A204.1 (cell line): Measurements from ENCODE around the gene CNN3.
A peak's percentile ranks its signal among the peaks of the same experiment; 100 is the strongest.

ENCODE experiments used
- FAIRE-seq: peaks from 2 replicates; lab custom pipeline; 2012; peaks lifted over from hg19 to GRCh38; lab: Jason Lieb, UNC

CNN3 gene

DNA sequence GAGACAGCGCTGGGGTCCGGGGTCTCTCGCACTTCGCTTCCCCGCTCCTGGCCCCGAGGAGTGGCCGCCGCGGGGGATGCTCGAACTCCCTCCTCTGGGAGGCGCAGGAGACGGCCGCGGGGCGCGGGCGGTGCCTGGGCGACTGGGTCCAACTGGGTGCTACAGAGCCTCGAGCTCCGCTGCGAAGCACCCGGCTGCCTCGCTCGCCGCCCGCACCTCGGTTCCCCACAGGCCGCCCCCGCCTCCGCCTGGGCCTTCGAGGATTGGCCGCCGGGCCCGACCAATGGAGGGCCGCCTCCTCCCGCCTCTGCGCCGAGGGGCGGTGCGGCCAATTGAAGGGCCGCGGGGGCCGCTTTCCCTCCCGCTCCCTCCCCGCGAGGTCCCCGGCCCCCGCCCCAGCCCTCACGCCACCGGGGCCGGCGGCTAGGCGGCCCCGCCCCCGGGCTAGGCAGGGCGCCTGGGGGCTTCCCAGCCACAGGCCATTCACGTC lies at the start of gene CNN3:
Gene CNN3 (minus strand): TSS at position 196 of the 490 bp plus-strand sequence. CDS start 216 bp downstream, outside the sequence.
- FAIRE-seq, result no peak

DNA sequence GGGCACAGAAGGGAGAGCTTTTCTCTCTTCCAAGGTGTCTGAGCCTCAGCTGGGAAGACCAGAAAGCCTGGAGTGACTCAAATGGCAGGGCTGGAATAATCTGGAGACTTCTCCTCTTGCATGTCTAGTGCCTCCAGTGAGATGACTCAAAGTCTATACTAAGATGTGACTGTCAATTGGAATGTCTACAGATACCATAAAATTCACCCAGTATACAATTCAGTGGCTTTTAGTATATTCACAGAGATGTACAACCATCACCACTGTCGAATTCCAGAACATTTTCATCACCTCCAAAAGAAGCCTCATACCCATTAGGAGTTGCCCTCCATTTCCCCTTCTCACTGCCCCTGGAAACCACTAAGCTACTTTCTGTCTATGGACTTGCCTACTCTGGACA lies 47.9 kb upstream of the CNN3 start:
- FAIRE-seq, result no peak

DNA sequence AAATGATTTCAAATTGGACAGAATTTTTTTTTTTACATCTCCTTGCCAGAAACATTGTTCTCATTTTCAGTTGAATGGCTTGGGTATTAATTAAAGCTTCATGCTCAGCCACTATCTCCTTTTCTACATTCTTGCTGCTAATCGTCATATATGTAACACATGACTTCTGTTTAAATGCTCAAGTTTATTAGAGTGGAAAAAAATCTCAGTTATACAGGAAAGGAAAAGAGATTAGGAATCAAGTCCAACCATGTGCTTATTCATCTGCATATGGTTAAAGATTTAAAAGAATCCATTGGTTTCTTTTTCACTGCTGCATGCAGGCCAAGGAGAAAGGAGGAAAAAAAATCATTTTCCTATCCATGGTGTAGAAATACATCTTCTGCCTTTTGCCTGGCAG lies 47.3 kb upstream of the CNN3 start:
- no peak for FAIRE-seq

DNA sequence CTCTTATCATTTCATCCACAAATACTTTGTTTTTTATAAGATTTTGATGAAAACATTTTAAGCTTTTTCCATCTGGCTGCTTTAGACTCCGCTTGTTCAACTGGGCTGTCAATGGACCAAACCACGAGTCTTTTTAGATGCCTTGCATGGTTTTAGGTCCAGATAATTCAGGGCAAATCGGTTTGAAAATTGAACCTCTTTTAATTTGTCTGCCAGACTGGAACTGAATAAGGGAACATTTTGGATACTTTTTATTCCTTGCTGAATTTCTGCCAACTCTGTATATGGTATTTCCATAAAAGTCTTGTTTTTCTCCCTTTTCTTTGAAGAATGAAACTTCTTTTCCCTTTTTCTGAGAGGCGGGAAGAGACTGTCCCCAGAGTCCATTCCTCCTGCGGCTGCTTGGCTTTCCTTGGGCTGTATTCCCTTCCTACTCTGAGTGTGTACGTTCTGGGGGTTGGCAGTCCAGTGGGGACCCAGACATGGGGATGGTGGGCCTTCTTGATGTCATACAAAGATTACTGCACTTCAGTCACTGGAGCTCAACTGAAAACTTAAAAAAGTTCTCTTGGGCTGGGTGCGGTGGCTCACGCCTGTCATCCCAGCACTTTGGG lies 46.5 kb upstream of the CNN3 start:
- no peak for FAIRE-seq

DNA sequence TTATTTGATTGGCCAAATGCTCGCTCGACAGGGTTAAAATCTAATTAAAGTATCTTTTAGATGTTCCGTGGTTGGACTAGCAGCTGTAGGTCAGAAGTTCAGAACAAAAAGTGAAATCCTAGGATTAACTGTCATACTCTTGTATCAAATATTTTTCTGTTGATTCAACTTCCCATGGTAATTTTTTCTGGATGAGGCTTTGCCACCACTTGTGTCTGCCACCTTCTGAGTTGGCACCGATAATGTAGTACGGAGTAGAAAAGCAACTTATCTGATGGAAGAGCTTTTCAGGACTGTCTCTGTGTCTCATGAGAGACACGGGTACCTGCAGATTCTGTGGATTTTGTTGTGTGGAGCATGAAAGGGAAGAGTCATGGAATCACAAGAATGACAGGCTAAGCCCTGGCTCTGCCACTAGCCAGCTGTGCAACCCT lies 44.6 kb upstream of the CNN3 start:
- FAIRE-seq, result no peak

DNA sequence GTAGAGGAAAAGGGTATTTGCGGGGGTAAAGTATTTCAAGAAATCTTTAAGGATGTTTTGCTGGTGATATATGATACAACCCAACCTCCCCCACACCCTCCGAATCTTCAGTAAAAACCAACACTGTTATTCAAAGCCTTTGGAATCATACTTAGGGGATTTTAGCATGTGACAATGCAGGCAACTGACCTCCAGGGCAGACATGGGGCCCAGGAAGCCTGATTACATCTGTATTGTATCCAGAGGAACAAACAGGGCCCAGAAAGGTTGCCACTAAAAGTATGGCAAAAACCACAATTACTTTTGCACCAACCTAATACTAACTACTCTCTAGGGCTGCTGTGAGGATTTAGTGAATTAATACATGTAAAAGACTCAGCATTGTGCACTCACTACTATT lies 43.9 kb upstream of the CNN3 start:
- FAIRE-seq, result no peak

DNA sequence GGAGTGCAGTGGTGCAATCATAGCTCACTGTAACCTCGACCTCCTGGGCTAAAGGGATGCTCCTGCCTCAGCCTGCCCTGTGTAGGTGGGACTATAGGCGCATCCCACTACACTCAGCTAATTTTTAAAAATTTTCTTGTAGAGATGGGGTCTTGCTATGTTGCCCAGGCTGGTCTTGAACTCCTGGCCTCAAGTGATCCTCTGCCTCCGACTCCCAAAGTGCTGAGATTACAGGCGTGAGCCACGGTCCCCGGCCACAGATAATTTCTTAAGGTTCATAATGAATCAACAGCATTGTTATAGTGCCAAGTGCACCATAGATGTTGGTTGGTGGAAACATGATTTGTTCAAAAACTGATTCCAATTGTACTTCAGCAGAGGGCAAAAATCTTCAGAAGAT lies 42.2 kb upstream of the CNN3 start:
- no peak for FAIRE-seq

DNA sequence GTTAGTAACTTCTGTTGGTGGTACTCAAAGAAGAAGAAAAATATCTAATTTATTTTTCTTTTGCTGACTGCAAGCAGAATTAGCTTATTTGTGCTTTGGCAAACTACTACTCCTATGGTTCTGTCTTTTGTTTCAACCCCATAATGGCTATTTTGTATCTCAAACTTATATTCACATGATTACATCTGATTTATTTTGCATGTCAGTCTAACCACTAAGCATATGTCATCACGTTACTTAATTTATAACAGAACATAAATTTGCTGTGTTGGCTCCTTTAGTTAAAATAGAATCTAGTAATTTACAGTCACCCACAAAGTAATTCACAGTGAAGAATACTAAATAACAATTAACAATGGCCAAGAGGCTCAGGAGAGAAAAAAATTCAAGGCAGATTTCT lies 39.1 kb upstream of the CNN3 start:
- FAIRE-seq, result no peak

DNA sequence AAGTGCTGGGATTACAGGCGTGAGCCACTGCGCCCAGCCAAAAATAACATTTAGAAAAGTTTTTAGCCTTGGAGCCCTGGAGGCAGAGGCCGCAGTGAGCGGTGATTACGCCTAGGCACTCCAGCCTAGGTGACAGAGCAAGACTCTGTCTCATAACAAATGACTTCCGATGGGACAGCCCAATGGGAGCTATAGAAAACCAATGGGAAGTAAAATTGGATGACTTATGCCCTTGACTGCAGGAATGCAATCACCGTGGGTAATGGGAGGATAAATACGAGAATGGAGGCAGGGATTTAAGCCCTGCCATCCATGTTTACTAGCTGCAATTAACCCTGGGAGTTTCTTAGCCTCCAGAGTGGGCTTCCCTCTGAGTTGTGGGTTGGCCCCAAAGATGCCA lies 37.0 kb upstream of the CNN3 start:
- FAIRE-seq, result no peak

DNA sequence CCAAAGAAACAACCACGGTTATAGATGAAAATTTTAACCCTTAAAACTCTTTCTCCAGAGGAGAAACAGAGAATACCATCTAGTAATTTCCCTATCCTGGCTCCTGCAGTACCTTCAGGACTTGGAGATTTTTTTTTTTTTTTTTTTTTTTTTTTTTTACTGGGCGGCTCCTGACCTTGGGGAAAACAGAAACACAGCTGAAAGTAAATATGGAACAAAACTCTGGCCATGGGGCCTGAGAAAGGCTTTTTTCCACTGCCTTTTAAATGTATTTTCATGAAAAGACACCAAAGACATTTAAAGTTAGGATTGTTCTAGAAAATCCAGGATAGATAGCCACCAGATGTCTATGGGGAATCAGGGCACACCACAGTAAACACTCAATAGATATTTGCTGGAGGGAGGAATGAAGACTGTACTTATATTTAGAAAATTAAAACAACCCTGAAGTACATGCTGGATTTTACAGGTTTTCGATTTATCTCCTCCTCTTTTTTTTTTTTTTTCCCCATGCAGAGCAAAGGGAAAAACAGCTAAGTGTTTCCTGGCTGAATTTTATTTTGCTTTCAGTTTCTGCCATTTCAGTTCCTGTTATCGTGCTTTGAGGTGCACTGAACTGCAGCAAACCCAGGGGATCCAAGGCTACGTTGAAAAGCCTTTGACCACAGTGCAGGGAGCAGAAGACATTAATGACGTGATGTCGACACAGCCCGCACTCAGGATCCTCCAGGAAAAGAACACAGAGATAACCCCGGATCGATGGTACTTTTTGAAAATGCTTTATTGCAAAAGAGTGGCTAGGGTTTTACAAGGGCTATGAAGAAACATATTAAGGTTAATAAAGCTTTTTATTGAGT lies 35.7 kb upstream of the CNN3 start:
- FAIRE-seq, result no peak

DNA sequence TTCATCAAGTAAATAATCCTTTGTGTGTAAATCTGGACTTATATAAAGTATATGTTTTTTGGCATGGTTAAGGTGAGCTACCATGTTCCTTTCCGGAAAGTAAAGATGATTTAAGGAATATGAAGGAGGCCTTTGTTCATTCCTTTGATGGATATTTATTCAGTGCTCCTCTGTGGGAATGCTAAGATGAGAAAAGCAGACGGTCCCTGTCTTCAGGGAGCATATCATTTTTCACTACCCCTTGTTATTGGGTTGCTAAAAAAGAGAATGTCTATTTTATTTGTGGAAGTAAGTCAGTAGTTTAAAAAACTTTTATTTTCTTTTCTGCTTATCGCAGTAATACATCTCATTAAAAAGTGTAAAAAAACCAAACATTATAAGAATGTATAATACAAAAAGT lies 35.1 kb upstream of the CNN3 start:
- FAIRE-seq, result peak; percentile 66

DNA sequence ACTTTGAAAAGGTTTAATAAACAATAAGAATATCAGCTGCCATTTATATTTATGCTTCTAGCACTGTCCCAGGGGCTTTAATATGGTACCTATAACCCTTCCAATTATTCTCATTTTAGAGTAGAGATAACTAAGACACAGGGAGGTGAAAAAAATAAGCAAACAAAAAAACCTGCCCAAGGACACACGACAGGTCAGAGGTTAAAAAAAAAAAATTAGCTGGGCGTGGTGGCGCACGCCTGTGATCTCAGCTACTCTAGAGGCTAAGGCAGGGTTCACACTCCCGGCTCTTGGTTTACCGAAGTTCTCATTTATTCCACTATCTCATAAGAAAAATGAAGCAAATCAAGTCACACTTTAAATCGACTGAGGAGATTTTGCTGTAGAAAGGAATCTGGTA lies 34.7 kb upstream of the CNN3 start:
- no peak for FAIRE-seq

DNA sequence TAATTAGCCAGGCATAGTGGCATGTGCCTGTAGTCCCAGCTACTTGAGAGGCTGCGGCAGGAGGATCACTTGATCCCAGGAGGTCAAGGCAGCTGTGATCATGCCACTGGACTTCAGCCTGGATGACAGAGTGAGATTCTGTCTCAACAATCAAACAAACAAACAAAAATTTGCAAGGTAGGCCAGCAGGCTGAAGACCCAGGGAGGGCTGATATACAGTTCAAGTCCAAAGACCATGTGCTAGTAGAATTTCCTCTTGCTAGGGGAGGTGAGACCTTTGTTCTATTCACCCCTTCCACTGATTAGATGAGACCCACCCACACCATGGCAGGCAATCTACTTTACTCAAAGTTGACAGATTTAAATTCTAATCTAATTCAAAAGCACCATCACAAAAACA lies 31.2 kb upstream of the CNN3 start:
- FAIRE-seq, result no peak

DNA sequence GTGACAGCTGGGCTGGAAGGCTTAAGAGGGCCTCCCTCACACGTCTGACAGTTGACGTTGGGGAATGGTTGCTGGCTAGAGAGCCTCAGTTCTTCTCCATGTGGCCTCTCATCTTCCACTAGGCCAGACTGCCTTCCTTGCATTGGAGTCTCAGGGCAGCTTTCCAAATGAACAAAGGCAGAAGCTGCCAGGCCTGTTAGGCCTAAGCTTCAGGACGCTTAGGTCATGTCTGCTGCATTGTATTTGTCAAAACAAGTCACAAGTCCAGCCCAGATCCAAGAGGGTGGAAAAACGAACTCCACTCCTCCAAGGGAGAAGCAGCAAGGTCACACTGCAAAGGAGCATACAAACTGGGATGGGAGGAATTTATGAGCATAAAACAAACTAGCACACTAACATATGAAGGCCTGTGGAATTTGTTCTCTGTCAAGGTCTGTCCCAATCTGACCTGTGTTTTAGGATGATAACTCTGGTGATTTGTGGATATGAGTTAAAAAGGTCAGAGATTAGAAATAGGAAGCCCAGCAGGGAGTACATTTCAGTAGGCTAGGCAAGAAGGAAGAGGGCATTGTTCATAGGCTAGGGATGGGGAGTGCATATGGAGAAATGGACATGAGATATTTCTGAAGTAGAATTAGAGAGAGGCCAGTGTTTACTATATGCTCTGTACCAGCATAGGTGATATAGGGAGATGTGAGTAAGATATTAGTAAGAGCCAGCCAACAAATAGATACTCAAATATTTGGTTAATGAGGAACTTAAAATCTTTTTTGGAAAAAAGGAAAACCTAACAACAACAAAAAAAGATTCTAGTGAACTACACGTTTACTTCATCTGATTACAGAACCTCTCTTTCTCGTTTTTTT lies 29.1 kb upstream of the CNN3 start:
- FAIRE-seq, result no peak

DNA sequence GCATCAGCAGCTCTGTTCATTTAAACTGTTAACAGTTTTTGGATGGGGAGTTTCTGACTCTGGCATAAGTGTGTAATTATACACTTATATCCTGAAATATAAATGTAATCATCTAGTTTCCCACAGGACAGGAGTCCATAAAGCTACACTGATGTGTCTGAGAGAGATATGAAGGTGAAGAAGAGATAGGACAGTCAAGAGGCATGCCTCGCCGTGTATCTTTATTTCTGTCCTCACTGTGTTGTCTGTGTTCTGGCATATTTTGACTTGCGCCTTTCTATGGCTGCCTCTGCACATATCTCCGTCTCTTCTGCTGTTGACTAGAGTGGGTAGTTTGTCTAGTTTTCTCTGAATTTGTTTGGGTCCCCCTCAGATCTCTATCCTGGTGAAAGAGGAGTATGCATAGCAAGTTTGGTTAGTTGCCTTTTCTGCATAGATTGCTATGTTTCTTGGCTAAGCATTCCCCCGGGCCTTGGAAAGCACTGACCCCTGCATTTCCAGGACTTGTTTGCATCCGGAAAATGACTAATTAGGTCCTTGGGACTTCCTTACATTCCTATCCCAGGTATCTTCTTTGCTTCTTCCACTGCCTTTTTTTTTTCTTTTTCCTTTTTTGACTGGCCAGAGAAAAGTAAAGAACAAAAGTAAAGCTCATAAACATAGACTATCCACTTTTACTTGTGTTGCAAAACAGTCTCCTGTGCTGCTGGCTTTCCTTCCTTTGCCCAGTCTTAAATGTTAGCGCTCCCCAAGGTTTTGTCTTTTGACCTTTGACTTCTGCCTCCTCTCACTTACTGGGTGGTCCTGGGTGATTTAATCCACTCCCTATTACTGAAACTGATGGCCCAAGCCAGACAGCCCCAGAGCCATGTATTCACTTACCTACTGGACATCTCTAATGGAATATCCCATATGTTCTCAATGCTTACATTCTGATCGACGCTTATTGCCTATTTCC lies 27.6 kb upstream of the CNN3 start:
- no peak for FAIRE-seq

DNA sequence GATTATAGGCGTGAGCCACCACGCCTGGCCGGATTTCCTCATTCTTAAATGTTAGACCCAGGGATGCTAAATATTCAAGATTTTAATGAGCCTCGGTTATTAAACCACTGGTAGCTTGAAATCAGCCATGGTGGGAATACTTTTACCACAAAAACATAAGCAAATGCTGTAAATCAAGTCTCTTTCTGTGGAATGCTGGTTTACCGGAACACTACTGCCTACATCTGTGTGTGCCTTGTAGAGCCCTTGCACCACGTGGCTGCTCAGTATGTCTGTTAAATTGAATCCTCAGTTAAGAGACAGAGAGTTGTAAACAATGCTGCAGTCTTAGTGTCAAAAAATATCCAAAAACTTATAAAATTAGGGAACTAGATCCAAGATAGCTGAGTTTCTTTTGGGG lies 26.8 kb upstream of the CNN3 start:
- no peak for FAIRE-seq

DNA sequence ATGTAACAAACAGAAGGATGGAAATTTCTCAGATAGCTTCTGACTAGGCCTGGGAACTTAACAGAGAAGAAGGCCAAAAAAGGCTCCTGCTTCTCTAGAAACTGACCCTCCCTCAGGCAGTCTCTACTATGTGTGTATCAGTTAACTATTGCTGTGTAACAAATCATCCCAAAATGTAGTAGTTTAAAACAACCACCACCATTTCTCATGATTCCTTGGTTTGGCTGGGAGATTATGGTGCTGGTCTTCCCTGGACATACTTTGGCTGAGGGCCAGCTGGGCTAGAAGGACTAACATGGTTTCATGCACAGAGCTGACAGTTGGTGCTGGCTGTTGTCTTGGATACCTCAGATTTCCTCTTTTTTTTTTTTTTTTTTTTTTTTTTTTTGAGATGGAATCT lies 26.2 kb upstream of the CNN3 start:
- no peak for FAIRE-seq

DNA sequence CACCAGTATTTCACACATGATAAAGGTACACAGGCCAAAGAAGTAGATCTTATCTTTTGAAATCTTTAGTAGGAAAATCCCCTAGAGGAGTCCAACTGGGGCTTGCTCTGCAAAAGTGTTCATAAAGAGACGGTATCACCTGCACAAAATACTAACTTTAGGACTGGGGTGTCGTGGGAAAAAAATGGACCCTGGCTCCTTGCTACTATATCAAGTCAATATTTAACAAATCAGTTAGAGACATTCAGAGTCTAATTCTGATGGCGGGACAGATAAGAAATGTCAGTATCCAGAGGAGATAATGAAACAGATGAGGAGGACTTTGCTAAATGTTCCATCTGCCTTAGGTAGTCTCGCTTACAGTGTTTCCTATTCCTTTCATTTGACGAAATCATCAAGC lies 25.6 kb upstream of the CNN3 start:
- FAIRE-seq, result no peak

DNA sequence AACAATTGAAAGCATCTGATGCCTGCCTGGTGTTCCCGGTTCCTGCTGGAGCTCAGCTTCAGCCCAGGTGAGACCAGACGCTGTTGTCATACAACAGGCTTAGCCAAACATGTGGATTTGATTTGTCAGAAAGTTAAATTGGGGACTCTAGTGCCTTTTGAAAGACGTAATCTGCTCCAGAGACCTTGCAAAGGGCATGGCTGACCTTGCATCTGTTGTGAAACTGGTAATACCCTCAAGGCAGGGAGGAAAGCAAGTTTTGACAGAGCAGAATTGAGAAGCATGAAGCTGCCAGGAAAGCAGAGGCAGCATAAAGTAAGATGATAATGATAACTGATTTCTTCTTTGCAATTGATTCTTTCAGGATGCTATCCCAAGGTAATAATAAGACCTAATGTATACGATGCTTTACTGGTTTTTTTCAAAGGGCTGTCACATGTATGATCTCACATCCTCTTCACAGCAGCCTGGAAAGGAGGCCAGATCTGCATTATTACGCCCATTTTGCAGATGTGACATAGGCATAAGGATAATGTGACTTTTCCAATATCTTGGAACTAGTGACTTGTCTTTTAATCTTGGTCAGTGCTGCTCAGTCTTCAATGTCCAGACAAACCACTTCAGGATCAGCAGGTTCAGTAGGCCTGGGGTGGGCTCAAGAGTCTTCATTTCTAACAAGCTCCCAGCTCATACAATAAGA lies 24.7 kb upstream of the CNN3 start:
- no peak for FAIRE-seq

DNA sequence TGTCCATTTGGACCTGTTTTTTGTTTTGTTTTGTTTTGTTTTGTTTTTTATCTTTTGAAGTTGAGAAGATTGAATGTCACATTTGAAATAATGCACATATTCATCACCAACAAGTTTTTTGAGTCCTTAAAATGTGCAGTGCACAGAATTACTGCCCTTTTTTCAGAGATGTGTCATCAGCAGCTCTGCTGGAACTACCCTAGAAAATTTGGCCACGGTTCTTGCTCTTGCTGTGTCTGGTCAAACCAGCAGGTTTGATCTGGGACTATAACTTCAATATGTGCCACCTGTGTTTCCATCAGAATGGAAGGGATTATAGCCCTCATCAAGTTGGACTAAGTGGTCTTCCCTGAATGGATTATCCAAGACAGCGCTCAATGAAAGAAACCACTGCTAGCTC lies 24.1 kb upstream of the CNN3 start:
- no peak for FAIRE-seq
